HepG2 (cell line): ENCODE measurements around the gene VAC14. TPM values are rescaled to one million over a fixed set of nuclear protein-coding genes. Genes with fewer than 3 reads are reported as not detected.

Experiments used
- ATAC-seq: fragments of 200-7000 bp; cut with Tn5 transposase; 3 replicates; pipeline ENCODE4 v1.9.1; 2020; ENCODE audit warnings: mild to moderate bottlenecking, moderate library complexity
- BruUV-seq: library from RNA; stranded (reverse); fragments of 400-500 nt; replicated peaks from 2 replicates; lab custom pipeline; 2021; lab: Mats Ljungman, UMichigan
- CTCF ChIA-PET: fragments of 300-600 bp; formaldehyde crosslinking; extraction: SDS; loops from one replicate; lab custom pipeline; 2021; ENCODE audit warnings: low total read pairs, inconsistent platforms, low intra/inter-chr PET ratio; lab: Yijun Ruan, JAX
- POLR2A ChIA-PET: fragments of 350-600 bp; sonication (Branson Sonifier 250); formaldehyde crosslinking; loops from one replicate; lab custom pipeline; 2020; ENCODE audit warnings: antibody characterized with exemption, inconsistent platforms; lab: Yijun Ruan, JAX
- DNase-seq: peaks from one replicate; pipeline ENCODE4 v3.0.0-alpha.2; 2015; ENCODE audit warnings: low spot score
- FAIRE-seq: peaks from 3 replicates; lab custom pipeline; 2011; peaks lifted over from hg19 to GRCh38; lab: Jason Lieb, UNC
- H2AFZ ChIP-seq: one replicate; pipeline ENCODE4 v1.6.1; 2011; ENCODE audit warnings: low read length, inconsistent platforms
- H3K27ac ChIP-seq: fragments of 300-600 bp; 3 replicates; pipeline ENCODE4 v1.8.0; 2011; ENCODE audit warnings: mixed run types, mild to moderate bottlenecking, mixed read lengths, low read length, inconsistent platforms; ENCODE audit not compliant: insufficient read depth; ENCODE audit errors: extremely low read length
- H3K27me3 ChIP-seq, 2 experiments: fragments of 200-600 bp in 1 of 2; 2 replicates in 1 of 2; 3 replicates in 1 of 2; pipeline versions ENCODE4 v1.6.0 to v1.8.0; 2011; ENCODE audit warnings: low read length in 2 of 2, mild to moderate bottlenecking in 2 of 2, moderate library complexity in 2 of 2, inconsistent platforms in 1 of 2; ENCODE audit not compliant: insufficient read depth in 2 of 2, control insufficient read depth in 1 of 2
- H3K36me3 ChIP-seq, 2 experiments: fragments of 200-600 bp in 1 of 2; replicated peaks in 1 of 2; 2 replicates in 1 of 2; 3 replicates in 1 of 2; pipeline versions ENCODE4 v1.5.1 to v1.8.0; 2011; ENCODE audit warnings: low read length in 2 of 2, inconsistent platforms in 1 of 2; ENCODE audit not compliant: insufficient read depth in 2 of 2, control insufficient read depth in 1 of 2
- H3K4me1 ChIP-seq: 2 replicates; pipeline ENCODE4 v1.5.1; 2012; ENCODE audit warnings: low read length, inconsistent platforms; ENCODE audit not compliant: insufficient read depth
- H3K4me2 ChIP-seq: 2 replicates; pipeline ENCODE4 v1.6.0; 2011; ENCODE audit warnings: low read depth, low read length, inconsistent platforms
- H3K4me3 ChIP-seq, 3 experiments: fragments of 200-600 bp in 1 of 3; sonication (generic), shearing (Covaris generic) in 1 of 3; replicated peaks in 1 of 3; 2 replicates each; pipeline ENCODE4 v1.5.1; 2011 to 2016; ENCODE audit warnings: low read length in 3 of 3, inconsistent platforms in 2 of 3, low read depth in 2 of 3, mild to moderate bottlenecking in 2 of 3, control low read depth in 1 of 3, mixed read lengths in 1 of 3; ENCODE audit not compliant: insufficient read depth in 1 of 3
- H3K79me2 ChIP-seq: one replicate; pipeline ENCODE4 v1.6.1; 2011; ENCODE audit warnings: low read length, inconsistent platforms; ENCODE audit not compliant: insufficient read depth
- H3K9ac ChIP-seq: 2 replicates; pipeline ENCODE4 v1.6.0; 2011; ENCODE audit warnings: mild to moderate bottlenecking, low read depth, low read length, inconsistent platforms; ENCODE audit not compliant: insufficient read depth
- H3K9me3 ChIP-seq: 2 replicates; pipeline ENCODE4 v1.5.1; 2012; ENCODE audit warnings: mild to moderate bottlenecking, low read length
- H4K20me1 ChIP-seq: 2 replicates; pipeline ENCODE4 v1.6.0; 2011; ENCODE audit warnings: inconsistent platforms, mild to moderate bottlenecking, low read length, moderate library complexity; ENCODE audit not compliant: insufficient read depth
- AKAP8 ChIP-seq: sonication (generic); formaldehyde crosslinking; IDR thresholded peaks from 2 replicates; pipeline ENCODE4 v1.5.1; 2020; ENCODE audit warnings: mild to moderate bottlenecking, missing genetic modification reagents
- ARNT ChIP-seq: fragments of 450-650 bp; IDR thresholded peaks from 2 replicates; pipeline ENCODE4 v1.6.1; 2017
- CBX1 ChIP-seq: IDR thresholded peaks from one replicate; pipeline ENCODE4 v1.6.1; 2016; ENCODE audit warnings: antibody characterized with exemption, low read depth
- CBX5 ChIP-seq: sonication (generic); formaldehyde crosslinking; IDR thresholded peaks from 2 replicates; pipeline ENCODE4 v1.4.0; 2020; ENCODE audit warnings: missing genetic modification reagents, borderline replicate concordance
- CHD2 ChIP-seq: IDR thresholded peaks from 2 replicates; pipeline ENCODE4 v1.6.1; 2011; ENCODE audit warnings: low read depth, low read length, improper control_type of control experiment
- EEA1 ChIP-seq: sonication (generic); formaldehyde crosslinking; IDR thresholded peaks from 2 replicates; pipeline ENCODE4 v1.5.1; 2020; ENCODE audit warnings: mild to moderate bottlenecking, missing genetic modification reagents, borderline replicate concordance
- EHMT2 ChIP-seq: fragments of 200-600 bp; sonication (generic); IDR thresholded peaks from 2 replicates; pipeline ENCODE4 v1.7.0; 2017; ENCODE audit warnings: antibody characterized with exemption, low read depth, low read length, borderline replicate concordance
- ELF4 ChIP-seq: sonication (generic); formaldehyde crosslinking; IDR thresholded peaks from 2 replicates; pipeline ENCODE4 v1.5.0; 2020; ENCODE audit warnings: missing genetic modification reagents, mild to moderate bottlenecking, moderate library complexity, borderline replicate concordance
- MBNL3 ChIP-seq: fragments of 250-450 bp; sonication (Bioruptor Pico); conservative IDR thresholded peaks from 2 replicates; pipeline ENCODE4 v1.8.0; 2022; ENCODE audit warnings: mild to moderate bottlenecking, inconsistent platforms
- NCOR1 ChIP-seq: fragments of 200-600 bp; sonication (generic); IDR thresholded peaks from 2 replicates; pipeline ENCODE4 v1.7.0; 2017; ENCODE audit warnings: antibody characterized with exemption, low read length, borderline replicate concordance
- NONO ChIP-seq, 2 experiments: fragments of 450-650 bp in 1 of 2; sonication (generic) in 1 of 2; formaldehyde crosslinking in 1 of 2; IDR thresholded peaks in 1 of 2; conservative IDR thresholded peaks in 1 of 2; 2 replicates each; pipeline versions ENCODE4 v1.6.1 to v1.8.0; 2017 to 2022; ENCODE audit warnings: mild to moderate bottlenecking in 1 of 2, missing genetic modification reagents in 1 of 2, moderate library complexity in 1 of 2
- SIX1 ChIP-seq: sonication (generic); formaldehyde crosslinking; IDR thresholded peaks from 2 replicates; pipeline ENCODE4 v1.4.0; 2020; ENCODE audit warnings: missing genetic modification reagents, borderline replicate concordance
- ZNF232 ChIP-seq: sonication (generic); formaldehyde crosslinking; IDR thresholded peaks from 2 replicates; pipeline ENCODE4 v1.4.0; 2020; ENCODE audit warnings: missing genetic modification reagents, borderline replicate concordance
- ZNF253 ChIP-seq: sonication (generic); formaldehyde crosslinking; IDR thresholded peaks from 2 replicates; pipeline ENCODE4 v1.8.0; 2022; ENCODE audit warnings: mild to moderate bottlenecking, missing genetic modification reagents, borderline replicate concordance
- ZNF546 ChIP-seq: sonication (generic); formaldehyde crosslinking; conservative IDR thresholded peaks from 2 replicates; pipeline ENCODE4 v1.8.1; 2023; ENCODE audit warnings: mild to moderate bottlenecking, missing genetic modification reagents
- ZNF720 ChIP-seq: sonication (generic); formaldehyde crosslinking; IDR thresholded peaks from 2 replicates; pipeline ENCODE4 v1.4.0; 2020; ENCODE audit warnings: missing genetic modification reagents
- ZNF749 ChIP-seq: sonication (generic); formaldehyde crosslinking; IDR thresholded peaks from 2 replicates; pipeline ENCODE4 v1.8.0; 2022; ENCODE audit warnings: mild to moderate bottlenecking, missing genetic modification reagents, moderate library complexity, borderline replicate concordance
- ZNF75D ChIP-seq: sonication (generic); formaldehyde crosslinking; IDR thresholded peaks from 2 replicates; pipeline ENCODE4 v1.8.1; 2023; ENCODE audit warnings: missing genetic modification reagents, mild to moderate bottlenecking, borderline replicate concordance
- ZNF878 ChIP-seq: sonication (generic); formaldehyde crosslinking; IDR thresholded peaks from 2 replicates; pipeline ENCODE4 v1.8.1; 2023; ENCODE audit warnings: mild to moderate bottlenecking, missing genetic modification reagents, moderate library complexity
- ZSCAN25 ChIP-seq: sonication (generic); formaldehyde crosslinking; IDR thresholded peaks from 2 replicates; pipeline ENCODE4 v1.8.0; 2022; ENCODE audit warnings: mild to moderate bottlenecking, missing genetic modification reagents
- WGBS: methylation state at CpG from one replicate; pipeline ENCODE4 v1.1.6; 2017; ENCODE audit warnings: low lambda C conversion rate; 5-methylcytosine and 5-hydroxymethylcytosine counted together
- in situ Hi-C: cut with HindIII; loops from 2 replicates; pipeline ENCODE4 v1.10.0; 2017; ENCODE audit warnings: low pct_unique_long_range_greater_than_20kb; ENCODE audit not compliant: extremely low pct_ligation_motif_present
- intact Hi-C: fragments of 100-400 bp; cut with micrococcal nuclease; formaldehyde crosslinking; loops from one replicate; pipeline ENCODE4 v1.10.0; 2022; ENCODE audit not compliant: unreplicated experiment
- polyA plus RNA-seq, 8 experiments: library from polyadenylated mRNA; depleted of rRNA in 3 of 8; stranded (reverse) in 7 of 8; unstranded in 1 of 8; fragments of >200 nt; fragmentation: Illumina TruSeq in 4 of 8; extraction: Trizol in 4 of 8; gene quantifications; 2 replicates each; pipeline versions ENCODE4 v1.2.1 to v1.2.3, GENCODE V29; 2011 to 2016; ENCODE audit warnings: low read depth in 4 of 8, missing spikeins in 1 of 8, mixed read lengths in 1 of 8; ENCODE audit not compliant: insufficient read depth in 1 of 8
- total RNA-seq, 5 experiments: library from RNA; depleted of rRNA; stranded (reverse); fragments of >200 nt; fragmentation: Illumina TruSeq; extraction: Trizol; gene quantifications; 2 replicates each; pipeline ENCODE4 v1.2.3, GENCODE V29; 2016; ENCODE audit warnings: low read depth in 1 of 5
- TF ChIP-seq, protein P1 (sequence below): sonication (generic); formaldehyde crosslinking; IDR thresholded peaks from 2 replicates; pipeline ENCODE4 v1.5.1; 2020; ENCODE audit warnings: mild to moderate bottlenecking, moderate library complexity, missing genetic modification reagents
- TF ChIP-seq, protein P2 (sequence below): sonication (generic); formaldehyde crosslinking; IDR thresholded peaks from 2 replicates; pipeline ENCODE4 v1.5.0; 2020; ENCODE audit warnings: mild to moderate bottlenecking, missing genetic modification reagents, moderate library complexity

Gene VAC14
- total and polyA plus RNA-seq, 2 of the 13 experiments (the other 11 are each of a cell fraction or from before 2014, with no cell fraction given) = 23.5 to 24.6 TPM

DNA sequence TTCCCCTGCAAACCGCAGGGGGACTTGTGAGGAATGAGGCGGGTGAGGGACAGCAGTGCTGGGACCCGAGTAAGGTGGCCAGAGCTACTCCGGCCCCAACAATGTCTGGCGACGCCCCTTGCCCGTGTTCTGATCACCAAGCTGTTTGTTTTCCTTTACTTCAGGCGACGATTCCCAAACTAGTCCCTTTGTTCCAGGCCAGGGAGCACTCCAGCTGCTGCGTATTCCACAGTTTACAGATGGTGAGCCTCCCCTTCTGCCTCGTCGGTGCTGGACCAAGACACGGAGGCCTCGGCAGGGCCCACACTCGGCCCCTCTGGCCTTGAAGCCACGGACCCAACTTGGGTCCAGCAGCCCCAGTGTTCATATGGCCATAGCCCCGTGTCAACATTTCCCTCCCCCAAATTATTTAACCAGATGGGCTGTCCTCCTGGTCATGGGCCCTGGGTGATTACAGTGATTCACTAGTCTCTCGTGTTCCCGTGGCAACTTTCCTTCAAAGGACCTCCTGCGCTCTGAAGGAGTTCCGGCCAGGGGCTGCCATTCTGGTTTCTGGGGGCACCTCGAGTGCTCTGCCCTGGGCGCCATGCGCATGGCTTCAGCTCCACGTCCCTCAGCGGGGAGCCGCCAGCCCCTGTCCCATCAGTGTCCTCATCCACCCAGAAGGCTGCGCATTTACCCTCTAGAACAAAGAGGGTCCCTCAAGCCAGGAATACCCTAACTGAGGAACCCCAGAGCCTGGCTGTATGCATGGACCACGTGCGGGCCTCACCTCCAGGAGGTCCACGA, 90.3 kb downstream of the VAC14 start:
- POLR2A ChIA-PET = interaction anchor here (1.0 to 5.3 kb wide), 15 partner anchors 8 to 364 kb away, joined by 3 to 125 read pairs (median 9); partner anchors contain the start of gene DDX19A
- CTCF ChIA-PET = no interaction called here
- WGBS = 84% methylated on average over 31 of the region's 31 CpGs
- TF ChIP-seq CBX1 (no peak), CHD2 (no peak), ARNT (no peak), ZNF546 (CRISPR knock-in tag) (no peak), EEA1 (CRISPR knock-in tag) (no peak), ZNF878 (CRISPR knock-in tag) (no peak), NCOR1 (no peak), EHMT2 (no peak), CBX5 (CRISPR knock-in tag) (no peak), NONO (IDR thresholded peaks at IDR 0.05) (no peak), NONO (CRISPR knock-in tag; conservative IDR thresholded peaks at IDR 0.05) (peak; percentile 57), ELF4 (no peak), MBNL3 (CRISPR knock-in tag) (no peak), ZNF253 (CRISPR knock-in tag) (peak; percentile 53; the same call in 1 of the 2 replicates), ZNF232 (CRISPR knock-in tag) (no peak), ZSCAN25 (CRISPR knock-in tag) (0 out of 2 replicates have a peak, but pooled peaks have one; percentile 24), ZNF749 (CRISPR knock-in tag) (no peak), ZNF720 (CRISPR knock-in tag) (no peak), AKAP8 (CRISPR knock-in tag) (no peak), SIX1 (CRISPR knock-in tag) (no peak), ZNF75D (CRISPR knock-in tag) (no peak)
- TF ChIP-seq, protein P1, sequence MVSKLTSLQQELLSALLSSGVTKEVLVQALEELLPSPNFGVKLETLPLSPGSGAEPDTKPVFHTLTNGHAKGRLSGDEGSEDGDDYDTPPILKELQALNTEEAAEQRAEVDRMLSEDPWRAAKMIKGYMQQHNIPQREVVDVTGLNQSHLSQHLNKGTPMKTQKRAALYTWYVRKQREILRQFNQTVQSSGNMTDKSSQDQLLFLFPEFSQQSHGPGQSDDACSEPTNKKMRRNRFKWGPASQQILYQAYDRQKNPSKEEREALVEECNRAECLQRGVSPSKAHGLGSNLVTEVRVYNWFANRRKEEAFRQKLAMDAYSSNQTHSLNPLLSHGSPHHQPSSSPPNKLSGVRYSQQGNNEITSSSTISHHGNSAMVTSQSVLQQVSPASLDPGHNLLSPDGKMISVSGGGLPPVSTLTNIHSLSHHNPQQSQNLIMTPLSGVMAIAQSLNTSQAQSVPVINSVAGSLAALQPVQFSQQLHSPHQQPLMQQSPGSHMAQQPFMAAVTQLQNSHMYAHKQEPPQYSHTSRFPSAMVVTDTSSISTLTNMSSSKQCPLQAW (CRISPR knock-in tag) = no peak
- TF ChIP-seq, protein P2, sequence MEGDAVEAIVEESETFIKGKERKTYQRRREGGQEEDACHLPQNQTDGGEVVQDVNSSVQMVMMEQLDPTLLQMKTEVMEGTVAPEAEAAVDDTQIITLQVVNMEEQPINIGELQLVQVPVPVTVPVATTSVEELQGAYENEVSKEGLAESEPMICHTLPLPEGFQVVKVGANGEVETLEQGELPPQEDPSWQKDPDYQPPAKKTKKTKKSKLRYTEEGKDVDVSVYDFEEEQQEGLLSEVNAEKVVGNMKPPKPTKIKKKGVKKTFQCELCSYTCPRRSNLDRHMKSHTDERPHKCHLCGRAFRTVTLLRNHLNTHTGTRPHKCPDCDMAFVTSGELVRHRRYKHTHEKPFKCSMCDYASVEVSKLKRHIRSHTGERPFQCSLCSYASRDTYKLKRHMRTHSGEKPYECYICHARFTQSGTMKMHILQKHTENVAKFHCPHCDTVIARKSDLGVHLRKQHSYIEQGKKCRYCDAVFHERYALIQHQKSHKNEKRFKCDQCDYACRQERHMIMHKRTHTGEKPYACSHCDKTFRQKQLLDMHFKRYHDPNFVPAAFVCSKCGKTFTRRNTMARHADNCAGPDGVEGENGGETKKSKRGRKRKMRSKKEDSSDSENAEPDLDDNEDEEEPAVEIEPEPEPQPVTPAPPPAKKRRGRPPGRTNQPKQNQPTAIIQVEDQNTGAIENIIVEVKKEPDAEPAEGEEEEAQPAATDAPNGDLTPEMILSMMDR (CRISPR knock-in tag) = no peak

More for the DNA sequence above, 90.3 kb downstream of the VAC14 start:
- peak overlapping the region; percentile 52 for H3K4me2 ChIP-seq
- no peak overlapping the region for H2AFZ ChIP-seq
- peaks cover 0 to 5% of the 10 kb centered on the region in 2 experiments; a peak in 1 of 5 replicates for H3K36me3 ChIP-seq
- intact Hi-C loops = loop anchor here (1.0 kb wide), 2 partner anchors 15 to 48 kb away; no protein-coding TSS in a partner anchor
- ATAC-seq = no peak
- DNase-seq = no peak
- peak overlapping the region; percentile 79 for H3K27ac ChIP-seq
- H3K9ac ChIP-seq = peak overlapping the region; percentile 6; the same call in 1 of the 2 replicates
- H4K20me1 ChIP-seq = no peaks in the 10 kb centered on the region
- H3K4me3 ChIP-seq = peak overlapping the region in 1 of 3 experiments; percentile 10; a peak in 1 of 6 replicates
- no peaks in the 10 kb centered on the region for H3K79me2 ChIP-seq
- FAIRE-seq = no peak
- no TSS peak for BruUV-seq
- H3K4me1 ChIP-seq = peaks cover 64% of the 10 kb centered on the region
- in situ Hi-C loops = no loop called here
- no peaks in the 10 kb centered on the region for H3K27me3 ChIP-seq
- H3K9me3 ChIP-seq = no peaks in the 10 kb centered on the region
